A673 (cell line): ENCODE results near the gene NAP1L5.

ENCODE experiments used
- EZH2 ChIP-seq: fragments of 200-600 bp; sonication (generic); IDR thresholded peaks from 2 replicates; pipeline ENCODE4 v1.6.1; 2017; ENCODE audit warnings: borderline replicate concordance, low read depth, mild to moderate bottlenecking, mixed read lengths, antibody characterized with exemption, low read length; ENCODE audit not compliant: poor library complexity, severe bottlenecking
- TF ChIP-seq, protein P1 (sequence below): fragments of 300-800, 200-600 bp; sonication (generic); conservative IDR thresholded peaks from 2 replicates; pipeline ENCODE4 v1.5.1; 2017; ENCODE audit warnings: low read depth, mild to moderate bottlenecking, antibody characterized with exemption, low read length, moderate library complexity, mixed read lengths

DNA sequence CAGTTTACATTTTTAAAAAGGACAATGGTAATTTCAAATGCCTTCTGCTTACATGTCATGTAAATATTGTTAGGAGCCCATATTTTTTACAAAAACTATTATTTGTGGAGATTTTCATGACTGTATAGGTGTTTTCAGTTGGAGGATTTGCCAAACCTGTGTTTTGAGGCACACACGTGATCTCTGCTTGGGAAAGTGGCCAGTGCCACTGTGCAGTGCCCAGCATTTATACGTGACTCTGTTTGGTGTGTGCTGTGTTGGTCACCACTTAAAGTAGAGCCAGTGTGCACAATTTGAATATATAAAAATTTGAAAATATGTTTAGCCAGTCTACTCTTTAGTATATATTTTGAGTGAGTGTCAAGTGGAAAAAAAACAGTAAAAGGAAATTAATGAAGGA is 26.8 kb upstream of the NAP1L5 start:
- TF ChIP-seq EZH2, result no peak
- TF ChIP-seq, protein P1, sequence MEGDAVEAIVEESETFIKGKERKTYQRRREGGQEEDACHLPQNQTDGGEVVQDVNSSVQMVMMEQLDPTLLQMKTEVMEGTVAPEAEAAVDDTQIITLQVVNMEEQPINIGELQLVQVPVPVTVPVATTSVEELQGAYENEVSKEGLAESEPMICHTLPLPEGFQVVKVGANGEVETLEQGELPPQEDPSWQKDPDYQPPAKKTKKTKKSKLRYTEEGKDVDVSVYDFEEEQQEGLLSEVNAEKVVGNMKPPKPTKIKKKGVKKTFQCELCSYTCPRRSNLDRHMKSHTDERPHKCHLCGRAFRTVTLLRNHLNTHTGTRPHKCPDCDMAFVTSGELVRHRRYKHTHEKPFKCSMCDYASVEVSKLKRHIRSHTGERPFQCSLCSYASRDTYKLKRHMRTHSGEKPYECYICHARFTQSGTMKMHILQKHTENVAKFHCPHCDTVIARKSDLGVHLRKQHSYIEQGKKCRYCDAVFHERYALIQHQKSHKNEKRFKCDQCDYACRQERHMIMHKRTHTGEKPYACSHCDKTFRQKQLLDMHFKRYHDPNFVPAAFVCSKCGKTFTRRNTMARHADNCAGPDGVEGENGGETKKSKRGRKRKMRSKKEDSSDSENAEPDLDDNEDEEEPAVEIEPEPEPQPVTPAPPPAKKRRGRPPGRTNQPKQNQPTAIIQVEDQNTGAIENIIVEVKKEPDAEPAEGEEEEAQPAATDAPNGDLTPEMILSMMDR, result no peak
